ENCODE data around the gene TENT5C.

The TENT5C gene

GRCh38 chr1:117639741-117640140 is 33.9 kb downstream of the TENT5C start:
- TF ChIP-seq, protein P1, sequence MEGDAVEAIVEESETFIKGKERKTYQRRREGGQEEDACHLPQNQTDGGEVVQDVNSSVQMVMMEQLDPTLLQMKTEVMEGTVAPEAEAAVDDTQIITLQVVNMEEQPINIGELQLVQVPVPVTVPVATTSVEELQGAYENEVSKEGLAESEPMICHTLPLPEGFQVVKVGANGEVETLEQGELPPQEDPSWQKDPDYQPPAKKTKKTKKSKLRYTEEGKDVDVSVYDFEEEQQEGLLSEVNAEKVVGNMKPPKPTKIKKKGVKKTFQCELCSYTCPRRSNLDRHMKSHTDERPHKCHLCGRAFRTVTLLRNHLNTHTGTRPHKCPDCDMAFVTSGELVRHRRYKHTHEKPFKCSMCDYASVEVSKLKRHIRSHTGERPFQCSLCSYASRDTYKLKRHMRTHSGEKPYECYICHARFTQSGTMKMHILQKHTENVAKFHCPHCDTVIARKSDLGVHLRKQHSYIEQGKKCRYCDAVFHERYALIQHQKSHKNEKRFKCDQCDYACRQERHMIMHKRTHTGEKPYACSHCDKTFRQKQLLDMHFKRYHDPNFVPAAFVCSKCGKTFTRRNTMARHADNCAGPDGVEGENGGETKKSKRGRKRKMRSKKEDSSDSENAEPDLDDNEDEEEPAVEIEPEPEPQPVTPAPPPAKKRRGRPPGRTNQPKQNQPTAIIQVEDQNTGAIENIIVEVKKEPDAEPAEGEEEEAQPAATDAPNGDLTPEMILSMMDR (conservative IDR thresholded peaks at IDR 0.05; ENCODE audit: low read depth, low read length) = no peak

DNA sequence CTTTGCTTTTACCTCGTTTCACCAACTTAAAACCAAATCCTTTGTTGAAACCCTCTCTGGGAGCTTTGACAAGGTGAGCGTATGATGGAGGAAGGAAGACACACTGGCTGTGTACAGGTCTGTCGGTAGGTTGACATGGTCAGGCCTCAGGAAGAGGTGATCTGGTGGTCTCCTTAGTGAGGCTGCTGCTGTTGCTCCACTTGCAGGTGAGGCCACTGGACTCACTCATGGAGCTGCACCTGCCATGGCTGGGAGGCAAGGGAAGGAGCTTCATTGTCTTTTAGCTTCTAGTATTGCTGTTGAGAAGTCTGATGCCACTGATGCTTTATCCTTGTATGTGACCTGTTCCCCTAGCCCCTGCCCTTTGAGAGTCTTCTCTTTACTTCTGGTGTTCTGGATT is 35.7 kb downstream of the TENT5C start:
- H3K4me3 ChIP-seq (ENCODE audit: low read depth, low read length) = no peak overlapping the region
- TF ChIP-seq, protein P1 (conservative IDR thresholded peaks at IDR 0.05; ENCODE audit: low read depth, low read length) = no peak
- no peak for DNase-seq (ENCODE audit: low read depth)

More at GRCh38 chr1:117639741-117640140, 33.9 kb downstream of the TENT5C start:
- no peak overlapping the region for H3K4me3 ChIP-seq (ENCODE audit: low read depth, low read length)
- no peak for DNase-seq (ENCODE audit: low read depth)

DNA sequence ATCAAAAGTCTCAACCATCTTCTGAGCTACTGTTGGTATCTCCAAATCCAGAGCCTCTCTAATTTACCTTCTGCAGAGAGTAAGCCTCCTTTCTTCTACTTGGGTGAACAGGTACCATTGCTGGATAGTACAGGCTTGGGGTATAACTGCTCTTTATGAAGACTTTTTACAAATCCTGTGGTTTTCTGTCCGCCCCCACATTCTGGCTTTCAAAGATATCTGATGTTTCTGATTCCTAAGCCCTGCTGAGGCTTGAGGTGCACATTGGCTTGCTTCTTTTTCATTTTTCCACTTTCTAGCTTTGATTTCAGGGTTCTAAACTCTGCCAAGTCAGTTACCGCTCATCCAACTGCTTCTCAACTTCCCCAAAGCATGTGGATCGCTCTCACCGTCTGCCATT is 37.1 kb downstream of the TENT5C start:
- no peak overlapping the region for H3K4me3 ChIP-seq (ENCODE audit: low read depth, low read length)
- DNase-seq (ENCODE audit: low read depth) = no peak
- TF ChIP-seq, protein P1 (conservative IDR thresholded peaks at IDR 0.05; ENCODE audit: low read depth, low read length) = no peak

DNA sequence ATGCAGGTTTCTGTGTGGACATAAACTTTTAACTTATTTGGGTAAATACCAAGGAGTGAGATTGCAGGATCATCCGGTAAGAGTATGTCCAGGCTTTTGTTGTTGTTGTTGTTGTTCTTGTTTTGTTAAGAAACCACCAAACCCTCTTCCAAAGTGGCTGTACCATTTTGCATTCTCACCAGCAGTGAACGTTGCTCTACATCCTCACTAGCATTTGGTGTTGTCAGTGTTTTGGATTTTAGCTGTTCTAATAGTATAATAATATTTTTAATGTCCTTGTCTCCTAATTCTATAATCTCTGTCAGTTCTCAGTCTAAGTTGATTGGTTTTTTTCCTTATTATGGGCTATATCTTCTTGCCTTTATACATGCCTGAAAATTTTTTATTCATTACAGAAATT is 37.8 kb downstream of the TENT5C start:
- TF ChIP-seq, protein P1 (conservative IDR thresholded peaks at IDR 0.05; ENCODE audit: low read depth, low read length) = no peak
- DNase-seq (ENCODE audit: low read depth) = no peak
- no peak overlapping the region for H3K4me3 ChIP-seq (ENCODE audit: low read depth, low read length)

DNA sequence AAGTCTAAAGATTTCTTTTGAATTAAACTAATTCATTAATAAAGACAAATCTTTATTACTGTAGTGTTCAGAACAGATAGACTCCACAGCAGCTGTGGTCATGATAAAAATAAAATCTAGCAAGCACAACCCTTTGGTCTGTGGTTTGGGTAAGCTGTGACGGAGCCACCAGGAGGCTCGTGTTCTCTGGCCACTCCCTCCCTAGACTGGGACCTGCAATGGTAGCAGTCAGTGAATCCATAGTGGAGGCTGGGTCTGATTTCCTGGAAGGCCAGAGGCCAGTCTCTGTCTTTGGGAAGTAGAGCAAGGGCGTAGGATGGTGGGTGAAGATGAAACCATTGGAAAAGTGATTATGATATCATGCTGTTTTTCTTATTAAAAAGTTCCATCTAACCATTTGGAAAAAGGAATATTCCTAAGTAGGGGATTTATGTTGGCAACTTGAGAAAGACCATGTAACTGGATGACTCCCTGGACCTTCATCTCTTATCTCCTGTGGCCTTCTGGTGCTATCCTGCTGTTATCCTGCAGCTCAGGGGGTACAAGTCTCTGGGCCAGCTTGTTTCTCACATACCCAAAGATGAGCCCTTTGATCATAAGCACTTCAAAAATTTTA is 39.0 kb downstream of the TENT5C start:
- H3K4me3 ChIP-seq (ENCODE audit: low read depth, low read length) = no peak overlapping the region
- TF ChIP-seq, protein P1 (conservative IDR thresholded peaks at IDR 0.05; ENCODE audit: low read depth, low read length) = no peak
- no peak for DNase-seq (ENCODE audit: low read depth)

DNA sequence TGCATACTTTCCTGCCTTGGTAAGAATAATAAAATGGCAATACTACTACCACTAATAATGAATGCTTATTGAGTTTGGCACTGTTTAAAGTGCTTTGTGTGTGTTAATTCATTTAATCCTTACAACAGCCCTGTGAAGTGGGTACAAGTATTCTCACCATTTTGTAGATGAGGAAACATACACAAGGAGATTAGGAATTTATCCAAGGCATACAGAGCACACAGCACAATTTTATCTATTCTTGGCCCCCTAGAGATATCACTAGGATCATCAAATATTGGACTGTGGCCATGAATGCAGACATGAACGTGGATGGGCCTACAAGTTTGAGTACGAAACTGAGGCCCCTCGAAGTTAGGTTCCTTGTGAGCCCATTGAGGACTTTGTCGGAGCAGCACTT is 39.5 kb downstream of the TENT5C start:
- DNase-seq (ENCODE audit: low read depth) = no peak
- H3K4me3 ChIP-seq (ENCODE audit: low read depth, low read length) = no peak overlapping the region
- TF ChIP-seq, protein P1 (conservative IDR thresholded peaks at IDR 0.05; ENCODE audit: low read depth, low read length) = no peak
